ENCODE measurements around the gene ADORA2A.

GRCh38 chr22:24446260-24446611 lies 18.8 kb downstream of the ADORA2A start:
- TF ChIP-seq SIN3A (IDR thresholded peaks at IDR 0.05; ENCODE audit: borderline replicate concordance, insufficient read depth, low read length): no peak
- no peak for TF ChIP-seq TAF1 (IDR thresholded peaks at IDR 0.05; ENCODE audit: borderline replicate concordance, insufficient read depth, low read length)
- no peak for TF ChIP-seq REST (IDR thresholded peaks at IDR 0.05; ENCODE audit: insufficient read depth in 1 of 2, low read depth in 2 of 2, low read length in 2 of 2)
- no peak for TF ChIP-seq POLR2AphosphoS5 (IDR thresholded peaks at IDR 0.05; ENCODE audit: low read depth, low read length)

All from PFSK-1 (cell line).